Retinal pigment epithelial cell (primary cell): ENCODE results near the gene RAB30.

Experiments used
- DNase-seq: peaks from one replicate; pipeline ENCODE4 v3.0.0-alpha.2; 2010; ENCODE audit warnings: low read depth
- H3K4me3 ChIP-seq: 2 replicates; pipeline ENCODE4 v1.5.1; 2011; ENCODE audit warnings: mild to moderate bottlenecking, low read length, control low read depth, moderate library complexity
- TF ChIP-seq, protein P1 (sequence below): conservative IDR thresholded peaks from 2 replicates; pipeline ENCODE4 v1.5.1; 2011; ENCODE audit warnings: low read depth, low read length, control low read depth, inconsistent platforms

Gene RAB30

DNA sequence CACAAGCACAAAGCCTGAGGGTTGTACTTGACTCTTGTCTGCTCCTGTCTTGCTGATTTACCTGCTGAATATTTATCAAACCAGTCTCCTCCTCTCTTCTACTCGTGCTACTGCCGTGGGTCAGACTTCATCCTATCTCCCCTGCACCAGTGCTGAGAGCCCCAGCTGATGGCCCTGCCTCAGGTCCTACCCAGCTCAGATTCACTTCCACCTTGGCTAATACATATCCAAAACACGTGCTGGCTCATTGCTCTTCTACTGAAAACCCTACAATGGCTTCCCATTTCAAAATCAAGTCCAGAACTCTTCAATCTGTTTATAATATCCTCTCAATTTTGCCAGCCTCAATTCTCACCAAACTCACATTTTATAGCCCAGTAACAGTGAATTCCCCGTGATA, 48.3 kb downstream of the RAB30 start:
- DNase-seq, result no peak
- no peak overlapping the region for H3K4me3 ChIP-seq
- TF ChIP-seq, protein P1, sequence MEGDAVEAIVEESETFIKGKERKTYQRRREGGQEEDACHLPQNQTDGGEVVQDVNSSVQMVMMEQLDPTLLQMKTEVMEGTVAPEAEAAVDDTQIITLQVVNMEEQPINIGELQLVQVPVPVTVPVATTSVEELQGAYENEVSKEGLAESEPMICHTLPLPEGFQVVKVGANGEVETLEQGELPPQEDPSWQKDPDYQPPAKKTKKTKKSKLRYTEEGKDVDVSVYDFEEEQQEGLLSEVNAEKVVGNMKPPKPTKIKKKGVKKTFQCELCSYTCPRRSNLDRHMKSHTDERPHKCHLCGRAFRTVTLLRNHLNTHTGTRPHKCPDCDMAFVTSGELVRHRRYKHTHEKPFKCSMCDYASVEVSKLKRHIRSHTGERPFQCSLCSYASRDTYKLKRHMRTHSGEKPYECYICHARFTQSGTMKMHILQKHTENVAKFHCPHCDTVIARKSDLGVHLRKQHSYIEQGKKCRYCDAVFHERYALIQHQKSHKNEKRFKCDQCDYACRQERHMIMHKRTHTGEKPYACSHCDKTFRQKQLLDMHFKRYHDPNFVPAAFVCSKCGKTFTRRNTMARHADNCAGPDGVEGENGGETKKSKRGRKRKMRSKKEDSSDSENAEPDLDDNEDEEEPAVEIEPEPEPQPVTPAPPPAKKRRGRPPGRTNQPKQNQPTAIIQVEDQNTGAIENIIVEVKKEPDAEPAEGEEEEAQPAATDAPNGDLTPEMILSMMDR, result no peak

DNA sequence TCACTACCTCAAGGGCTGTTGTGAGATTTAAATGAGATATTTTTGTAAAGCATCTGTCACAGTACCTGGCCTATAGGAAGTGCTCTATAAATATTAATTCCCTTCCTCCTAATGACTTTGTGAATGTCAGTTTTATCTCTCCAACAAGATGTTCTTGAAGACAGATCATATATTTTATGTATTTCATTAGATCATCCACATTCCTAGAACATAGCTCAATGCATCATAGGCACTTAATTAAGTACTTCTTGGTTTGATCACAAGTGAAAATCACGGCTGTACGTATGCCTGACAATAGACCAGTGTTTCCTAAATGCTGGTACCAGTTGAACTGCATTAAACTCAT, 49.9 kb downstream of the RAB30 start:
- no peak for DNase-seq
- TF ChIP-seq, protein P1, result no peak
- no peak overlapping the region for H3K4me3 ChIP-seq

DNA sequence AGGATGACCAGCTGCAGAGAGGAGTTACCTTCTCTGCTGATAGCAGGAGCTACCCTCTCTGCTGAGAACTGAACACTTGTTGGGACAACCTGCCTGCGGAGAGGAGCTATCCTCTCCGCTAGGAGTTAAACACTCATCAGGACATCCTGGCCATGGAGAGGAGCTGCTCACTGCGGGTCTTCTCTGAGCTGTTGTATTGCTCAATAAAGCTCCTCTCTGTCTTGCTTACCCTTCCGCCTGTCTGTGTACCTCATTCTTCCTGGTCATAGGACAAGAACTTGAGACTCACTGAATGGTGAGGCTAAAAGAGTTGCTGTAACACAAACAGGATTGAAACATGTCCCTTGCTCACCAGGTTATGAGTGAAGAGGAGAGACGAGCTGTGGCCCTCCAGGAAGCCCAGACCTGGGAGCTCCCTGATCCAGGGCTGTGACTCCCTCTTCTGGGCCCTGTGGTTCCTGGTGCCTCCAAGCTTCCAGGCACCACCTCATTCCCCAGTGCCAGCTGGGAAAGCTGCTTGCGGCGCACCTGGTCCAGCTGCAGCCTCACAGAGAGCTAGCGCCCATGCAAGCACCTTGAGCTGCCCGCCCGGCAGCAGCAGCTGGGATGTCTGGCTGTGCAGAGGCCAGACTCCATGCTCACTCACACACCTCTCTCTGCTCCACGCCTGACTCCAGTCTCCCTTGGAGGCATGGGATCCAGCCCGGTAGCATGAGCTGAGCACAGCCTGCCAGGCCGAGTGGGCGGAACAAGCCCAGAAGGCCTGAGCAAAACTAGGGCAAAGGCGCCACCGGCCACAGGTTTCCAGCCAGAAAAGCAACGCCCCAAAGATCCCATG, 50.5 kb downstream of the RAB30 start:
- H3K4me3 ChIP-seq, result no peak overlapping the region
- TF ChIP-seq, protein P1, result no peak
- no peak for DNase-seq

DNA sequence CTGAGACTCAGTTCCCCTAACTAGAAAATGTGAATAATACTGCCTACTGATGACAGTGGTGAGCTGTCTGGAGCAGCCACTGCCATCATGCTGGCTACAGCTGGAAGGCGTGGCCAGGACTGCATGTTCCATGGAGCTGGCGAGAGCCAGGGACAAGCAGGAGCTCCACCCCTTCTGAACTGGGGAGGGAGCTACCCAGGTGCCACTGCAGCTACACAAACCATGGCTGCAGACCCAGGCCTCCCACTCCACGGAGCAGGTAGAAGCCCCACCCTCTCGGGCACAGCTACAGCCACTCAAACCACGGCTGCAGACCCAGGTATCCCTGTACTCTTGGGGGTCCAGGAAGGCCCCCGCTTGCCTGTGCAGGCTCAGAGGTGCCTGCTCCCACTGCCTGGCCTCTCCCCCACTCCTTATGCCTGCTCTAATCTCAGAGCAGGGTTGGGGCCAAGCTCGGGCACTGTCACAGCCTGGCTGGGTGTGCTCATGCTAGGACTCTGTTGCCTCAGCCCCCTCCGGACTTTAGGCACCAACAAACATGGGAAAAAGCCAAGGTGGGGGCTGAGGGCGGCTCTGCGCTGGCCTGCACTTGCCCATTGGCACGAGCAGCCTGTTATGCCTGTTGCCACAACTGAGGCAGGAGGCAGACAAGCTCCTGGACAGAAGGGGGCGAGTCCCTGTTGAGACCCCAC, 51.7 kb downstream of the RAB30 start:
- no peak overlapping the region for H3K4me3 ChIP-seq
- DNase-seq, result no peak
- TF ChIP-seq, protein P1, result no peak

DNA sequence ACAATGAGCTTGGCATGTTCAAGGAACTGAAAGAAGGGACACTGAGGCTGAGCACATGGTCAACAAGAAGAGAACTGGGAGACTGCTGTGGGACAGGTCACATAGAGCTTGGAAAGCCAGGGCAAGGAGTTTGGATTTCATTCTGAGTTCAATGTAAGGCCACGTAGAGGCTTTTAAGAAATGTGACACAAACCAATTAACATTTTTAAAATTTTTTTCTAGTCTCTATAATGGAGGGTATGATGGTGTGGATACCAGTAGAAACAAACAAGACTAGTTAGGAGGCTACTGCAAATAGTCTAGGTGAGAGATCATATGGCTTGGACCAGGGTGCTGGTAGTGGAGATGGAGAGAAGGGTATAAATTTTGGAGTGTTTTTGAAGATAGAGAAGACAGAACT, 56.7 kb downstream of the RAB30 start:
- TF ChIP-seq, protein P1, result no peak
- no peak for DNase-seq
- no peak overlapping the region for H3K4me3 ChIP-seq

DNA sequence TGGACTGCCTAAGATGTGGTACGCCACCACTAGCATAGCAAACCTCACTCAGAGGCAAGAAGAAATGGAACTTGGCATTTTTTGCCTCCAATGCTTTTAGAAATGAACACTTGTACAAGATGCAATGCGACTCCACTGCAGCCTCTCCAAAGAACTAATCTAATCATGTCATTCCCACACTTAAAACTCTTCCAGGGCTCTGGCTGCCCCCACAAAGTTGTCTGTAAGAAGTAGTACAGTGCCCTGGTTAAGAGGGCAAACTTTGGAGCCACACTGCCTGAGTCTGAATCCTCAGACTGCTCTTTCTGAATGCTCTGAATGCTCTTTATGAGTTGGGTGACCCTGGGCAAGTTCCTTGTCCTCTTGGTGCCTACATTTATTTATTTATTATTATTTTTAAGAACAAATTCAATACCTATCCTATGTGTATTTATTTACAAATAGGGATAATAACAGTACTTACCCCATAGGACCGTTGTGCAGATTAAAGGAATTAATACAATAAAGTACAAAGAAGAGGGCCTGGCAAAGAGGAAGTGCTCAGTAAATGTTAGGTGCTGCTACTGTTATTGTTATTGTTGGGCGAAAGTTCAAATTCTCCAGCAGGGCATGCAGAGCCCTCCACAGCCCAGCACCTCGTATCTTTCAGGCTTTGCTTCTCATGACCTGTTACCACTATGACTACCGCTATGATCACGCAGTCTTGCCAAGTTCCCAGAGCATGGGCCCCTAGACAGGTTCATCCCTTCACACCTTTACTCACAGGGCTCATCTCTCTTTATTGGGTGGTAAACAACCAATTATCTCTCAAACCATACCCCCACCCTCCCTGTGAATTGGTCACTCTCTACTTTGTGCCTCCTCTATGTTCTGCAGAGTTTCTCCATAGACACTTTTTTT, 59.3 kb downstream of the RAB30 start:
- TF ChIP-seq, protein P1, result no peak
- H3K4me3 ChIP-seq, result no peak overlapping the region
- DNase-seq, result no peak
